Mesenchymal stem cell (in vitro differentiated cells and primary cell): ENCODE data around the gene MYEOV.
A peak's percentile ranks its signal among the peaks of the same experiment; 100 is the strongest.

Source experiments
- DNase-seq: peaks from one replicate; pipeline ENCODE4 v3.0.0-alpha.2; 2013
- H2AFZ ChIP-seq: one replicate; pipeline ENCODE4 v1.6.1; 2013; ENCODE audit warnings: low read depth, mild to moderate bottlenecking, control low read depth, inconsistent platforms, low read length, moderate library complexity
- H2AK5ac ChIP-seq: 2 replicates; pipeline ENCODE4 v1.6.1; 2013; ENCODE audit warnings: low read length, moderate library complexity, mild to moderate bottlenecking, inconsistent platforms; ENCODE audit not compliant: severe bottlenecking
- H2BK120ac ChIP-seq: one replicate; pipeline ENCODE4 v1.6.1; 2013; ENCODE audit warnings: low read depth, mild to moderate bottlenecking, inconsistent platforms, low read length, moderate library complexity
- H2BK12ac ChIP-seq, 2 experiments: one replicate each; pipeline ENCODE4 v1.6.1; 2013; ENCODE audit warnings: inconsistent platforms in 2 of 2, low read length in 2 of 2, mild to moderate bottlenecking in 2 of 2, moderate library complexity in 2 of 2, control low read depth in 1 of 2
- H2BK15ac ChIP-seq: one replicate; pipeline ENCODE4 v1.6.1; 2013; ENCODE audit warnings: mild to moderate bottlenecking, low read depth, inconsistent platforms; ENCODE audit not compliant: poor library complexity, severe bottlenecking
- H2BK5ac ChIP-seq: 2 replicates; pipeline ENCODE4 v1.6.1; 2013; ENCODE audit warnings: low read depth, mild to moderate bottlenecking, low read length, control low read depth, inconsistent platforms; ENCODE audit not compliant: poor library complexity, severe bottlenecking
- H3K14ac ChIP-seq, 2 experiments: one replicate each; pipeline ENCODE4 v1.6.1; 2013; ENCODE audit warnings: inconsistent platforms in 2 of 2, low read length in 2 of 2, control low read depth in 1 of 2, mild to moderate bottlenecking in 1 of 2, moderate library complexity in 1 of 2
- H3K18ac ChIP-seq, 2 experiments: one replicate each; pipeline ENCODE4 v1.6.1; 2013; ENCODE audit warnings: inconsistent platforms in 2 of 2, low read length in 2 of 2, control low read depth in 1 of 2, low read depth in 1 of 2, mild to moderate bottlenecking in 1 of 2
- H3K23ac ChIP-seq, 2 experiments: one replicate each; pipeline ENCODE4 v1.6.1; 2013; ENCODE audit warnings: inconsistent platforms in 2 of 2, low read length in 2 of 2, mild to moderate bottlenecking in 2 of 2, moderate library complexity in 2 of 2, control low read depth in 1 of 2
- H3K27ac ChIP-seq: 2 replicates; pipeline ENCODE4 v1.5.1; 2013; ENCODE audit warnings: mild to moderate bottlenecking, moderate library complexity, low read length, control low read depth, inconsistent platforms; ENCODE audit not compliant: poor library complexity, severe bottlenecking
- H3K27me3 ChIP-seq, 2 experiments: 2 replicates each; pipeline versions ENCODE4 v1.6.1 to v1.7.0; 2013; ENCODE audit warnings: low read length in 2 of 2, mild to moderate bottlenecking in 2 of 2, moderate library complexity in 2 of 2, control low read depth in 1 of 2, inconsistent platforms in 1 of 2; ENCODE audit not compliant: control insufficient read depth in 1 of 2, insufficient read depth in 1 of 2
- H3K36me3 ChIP-seq, 2 experiments: 2 replicates each; pipeline versions ENCODE4 v1.6.1 to v1.7.0; 2013; ENCODE audit warnings: low read length in 2 of 2, control low read depth in 1 of 2, inconsistent platforms in 1 of 2, low read depth in 1 of 2, mild to moderate bottlenecking in 1 of 2; ENCODE audit not compliant: insufficient read depth in 2 of 2, control insufficient read depth in 1 of 2
- H3K4ac ChIP-seq, 2 experiments: one replicate each; pipeline ENCODE4 v1.6.1; 2013; ENCODE audit warnings: inconsistent platforms in 2 of 2, low read length in 2 of 2, mild to moderate bottlenecking in 2 of 2, moderate library complexity in 2 of 2, control low read depth in 1 of 2, low read depth in 1 of 2
- H3K4me1 ChIP-seq: 2 replicates; pipeline ENCODE4 v1.6.1; 2013; ENCODE audit warnings: low read depth, low read length, control low read depth; ENCODE audit not compliant: control insufficient read depth, insufficient read depth
- H3K4me2 ChIP-seq: 2 replicates; pipeline ENCODE4 v1.6.1; 2013; ENCODE audit warnings: low read length, mild to moderate bottlenecking, inconsistent platforms; ENCODE audit not compliant: poor library complexity, severe bottlenecking
- H3K4me3 ChIP-seq, 2 experiments: 2 replicates each; pipeline versions ENCODE4 v1.5.1 to v1.7.0; 2013; ENCODE audit warnings: low read length in 2 of 2, mild to moderate bottlenecking in 2 of 2, control low read depth in 1 of 2, low read depth in 1 of 2; ENCODE audit not compliant: insufficient read depth in 1 of 2
- H3K79me1 ChIP-seq: replicated peaks from 2 replicates; pipeline ENCODE4 v1.6.1; 2013; ENCODE audit warnings: mild to moderate bottlenecking, control low read depth, low read length, inconsistent platforms; ENCODE audit not compliant: poor library complexity, severe bottlenecking
- H3K9ac ChIP-seq: 2 replicates; pipeline ENCODE4 v1.7.0; 2013; ENCODE audit warnings: mild to moderate bottlenecking, low read length, moderate library complexity
- H3K9me3 ChIP-seq: 2 replicates; pipeline ENCODE4 v1.7.0; 2013; ENCODE audit warnings: mild to moderate bottlenecking, low read length; ENCODE audit not compliant: control insufficient read depth
- H4K8ac ChIP-seq: one replicate; pipeline ENCODE4 v1.6.1; 2013; ENCODE audit warnings: inconsistent platforms, mild to moderate bottlenecking, low read length, moderate library complexity
- H4K91ac ChIP-seq: one replicate; pipeline ENCODE4 v1.6.1; 2013; ENCODE audit warnings: mild to moderate bottlenecking, low read length, inconsistent platforms
- WGBS: methylation state at CpG from one replicate; pipeline ENCODE4 v1.1.7; 2013; ENCODE audit warnings: mixed read lengths; 5-methylcytosine and 5-hydroxymethylcytosine counted together

The MYEOV gene

GRCh38 chr11:69310934-69311766, 17.2 kb downstream of the MYEOV start:
- Histone ChIP-seq H2BK12ac (peak overlapping the region; percentile 51 to 80), H3K4me3 (no peak overlapping the region), H3K18ac (peak overlapping the region; percentile 30 to 87), H4K91ac (peak overlapping the region; percentile 95), H3K4me1 (peaks cover 19% of the 10 kb centered on the region), H2AFZ (no peak overlapping the region), H3K36me3 (peaks cover 6 to 14% of the 10 kb centered on the region in 2 experiments), H3K9me3 (no peaks in the 10 kb centered on the region), H2BK15ac (peak overlapping the region; percentile 87), H3K9ac (peak overlapping the region; percentile 60), H3K79me1 (no peaks in the 10 kb centered on the region), H3K27ac (no peak overlapping the region), H3K23ac (no peak overlapping the region), H3K4ac (peak overlapping the region; percentile 16 to 77), H2BK120ac (peak overlapping the region; percentile 85), H3K27me3 (no peaks in the 10 kb centered on the region), H3K14ac (peak overlapping the region in 1 of 2 experiments; percentile 30), H2AK5ac (peak overlapping the region; percentile 27), H4K8ac (peak overlapping the region; percentile 78), H2BK5ac (no peak overlapping the region), H3K4me2 (no peak overlapping the region)
- no peak for DNase-seq
- 97% methylated on average over 13 of the region's 14 CpGs for WGBS

GRCh38 chr11:69311767-69312385, 17.9 kb downstream of the MYEOV start:
- Histone ChIP-seq H2BK12ac (no peak overlapping the region), H3K79me1 (no peaks in the 10 kb centered on the region), H2AK5ac (peak overlapping the region; percentile 35), H4K91ac (peak overlapping the region; percentile 55), H3K27me3 (no peaks in the 10 kb centered on the region), H3K4ac (peak overlapping the region; percentile 64 to 77), H2AFZ (no peak overlapping the region), H3K4me2 (no peak overlapping the region), H3K27ac (no peak overlapping the region), H3K18ac (peak overlapping the region; percentile 81 to 82), H2BK15ac (peak overlapping the region; percentile 90), H3K9me3 (no peaks in the 10 kb centered on the region), H3K4me3 (no peak overlapping the region), H3K14ac (no peak overlapping the region), H3K23ac (no peak overlapping the region), H3K4me1 (peaks cover 19% of the 10 kb centered on the region), H2BK5ac (no peak overlapping the region), H4K8ac (peak overlapping the region; percentile 87), H3K9ac (peak overlapping the region; percentile 60), H3K36me3 (peaks cover 4 to 14% of the 10 kb centered on the region in 2 experiments), H2BK120ac (peak overlapping the region; percentile 85)
- DNase-seq: peak; percentile 38
- 30% methylated on average over 10 of the region's 14 CpGs for WGBS

- H2BK120ac ChIP-seq: peak overlapping the region; percentile 12
- peak overlapping the region; percentile 90 for H4K91ac ChIP-seq
- H3K4me2 ChIP-seq: no peak overlapping the region
- peak overlapping the region; percentile 65 to 78 for H3K4ac ChIP-seq
- no peak overlapping the region for H3K14ac ChIP-seq
- H3K18ac ChIP-seq: peak overlapping the region; percentile 83 to 88
- no peak for DNase-seq
- H3K9ac ChIP-seq: peak overlapping the region; percentile 60
- H4K8ac ChIP-seq: peak overlapping the region; percentile 70
- no peak overlapping the region for H2BK5ac ChIP-seq
- H3K23ac ChIP-seq: no peak overlapping the region
- H2AK5ac ChIP-seq: no peak overlapping the region
- no peak overlapping the region for H2BK15ac ChIP-seq
- peak overlapping the region; percentile 69 to 94 for H2BK12ac ChIP-seq
- peaks cover 19% of the 10 kb centered on the region for H3K4me1 ChIP-seq
- H3K36me3 ChIP-seq: peaks cover 3 to 10% of the 10 kb centered on the region in 2 experiments
- WGBS: 92% methylated on average over 15 of the region's 15 CpGs
- H3K4me3 ChIP-seq: no peak overlapping the region
- no peaks in the 10 kb centered on the region for H3K27me3 ChIP-seq
- H3K9me3 ChIP-seq: no peaks in the 10 kb centered on the region
- no peaks in the 10 kb centered on the region for H3K79me1 ChIP-seq
- H2AFZ ChIP-seq: no peak overlapping the region
- no peak overlapping the region for H3K27ac ChIP-seq
Observed at GRCh38 chr11:69312453-69313404, 18.8 kb downstream of the MYEOV start.
